ENCODE data around the gene POMGNT1.
"Not testable (repeated sequence)": the region's sequence is repeated elsewhere in the genome, so short reads cannot be mapped to it uniquely, and the experiment has no call there.

Gene POMGNT1

DNA sequence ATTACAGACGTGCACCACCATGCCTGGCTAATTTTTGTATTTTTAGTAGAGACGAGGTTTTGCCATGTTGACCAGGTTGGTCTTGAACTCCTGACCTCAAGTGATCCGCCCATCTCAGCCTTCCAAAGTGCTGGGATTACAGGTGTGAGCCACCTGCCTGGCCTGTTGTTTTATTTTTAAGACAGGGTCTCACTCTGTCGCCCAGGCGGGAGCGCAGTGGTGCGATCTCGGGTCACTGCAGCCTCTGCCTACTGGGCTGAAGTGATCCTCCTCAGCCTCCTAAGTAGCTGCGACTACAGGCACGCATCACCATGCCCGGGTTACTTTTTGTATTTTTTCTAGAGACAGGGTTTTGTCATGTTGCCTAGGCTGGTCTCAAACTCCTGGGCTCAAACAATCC lies 24.8 kb upstream of the POMGNT1 start:
- not testable (repeated sequence) for H3K9ac ChIP-seq (ENCODE audit: low read depth, low read length); H3K36me3 ChIP-seq (ENCODE audit: insufficient read depth, low read length); H3K9me3 ChIP-seq (ENCODE audit: control insufficient read depth, insufficient read depth, low read length)
- H3K4me1 ChIP-seq (ENCODE audit: insufficient read depth, low read length), result peaks cover 26% of the 10 kb centered on the region

DNA sequence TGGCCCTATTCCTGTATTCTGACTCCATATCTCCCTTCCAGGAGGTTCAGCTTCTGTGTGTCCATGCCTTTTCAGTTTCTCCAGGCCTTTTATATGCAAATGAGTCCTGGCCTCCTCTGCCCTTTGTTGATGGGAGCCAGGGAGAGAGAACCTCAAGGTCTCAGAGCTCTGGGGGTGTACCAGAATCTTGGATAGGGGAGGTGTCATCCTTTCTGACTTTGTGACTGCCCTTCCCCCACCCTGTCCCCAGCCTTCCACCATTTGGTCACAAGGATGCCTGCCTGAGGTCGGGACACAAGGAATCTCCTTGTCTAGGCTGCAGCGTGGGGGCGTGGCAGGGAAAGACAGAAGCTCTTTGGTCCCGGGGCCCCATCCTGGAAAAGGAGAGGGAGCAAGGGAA lies 23.5 kb upstream of the POMGNT1 start:
- H3K9me3 ChIP-seq (ENCODE audit: control insufficient read depth, insufficient read depth, low read length), result no peaks in the 10 kb centered on the region
- H3K9ac ChIP-seq (ENCODE audit: low read depth, low read length), result no peak overlapping the region
- no peaks in the 10 kb centered on the region for H3K36me3 ChIP-seq (ENCODE audit: insufficient read depth, low read length)
- H3K4me1 ChIP-seq (ENCODE audit: insufficient read depth, low read length), result peaks cover 26% of the 10 kb centered on the region

DNA sequence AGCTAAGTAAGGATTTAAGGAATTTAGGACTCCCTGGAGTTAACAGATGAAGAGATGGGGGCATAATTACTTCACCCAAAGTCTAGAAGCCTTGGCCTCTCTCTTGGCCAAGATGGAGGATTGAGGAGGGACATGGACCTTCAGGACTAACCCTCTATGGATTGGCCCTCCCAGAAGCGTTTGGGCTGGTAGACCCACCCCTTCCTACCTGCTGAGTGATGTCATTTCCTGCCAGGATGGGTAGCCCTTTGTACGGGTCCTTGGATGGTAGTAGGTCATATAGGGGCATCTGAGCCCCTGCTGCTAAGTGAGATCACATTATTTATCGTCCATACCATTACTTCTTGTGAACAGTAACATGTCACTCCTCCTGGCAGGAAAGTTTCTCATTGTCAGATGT lies 22.6 kb upstream of the POMGNT1 start:
- no peaks in the 10 kb centered on the region for H3K36me3 ChIP-seq (ENCODE audit: insufficient read depth, low read length)
- H3K4me1 ChIP-seq (ENCODE audit: insufficient read depth, low read length), result peaks cover 26% of the 10 kb centered on the region
- no peaks in the 10 kb centered on the region for H3K9me3 ChIP-seq (ENCODE audit: control insufficient read depth, insufficient read depth, low read length)
- H3K9ac ChIP-seq (ENCODE audit: low read depth, low read length), result no peak overlapping the region

DNA sequence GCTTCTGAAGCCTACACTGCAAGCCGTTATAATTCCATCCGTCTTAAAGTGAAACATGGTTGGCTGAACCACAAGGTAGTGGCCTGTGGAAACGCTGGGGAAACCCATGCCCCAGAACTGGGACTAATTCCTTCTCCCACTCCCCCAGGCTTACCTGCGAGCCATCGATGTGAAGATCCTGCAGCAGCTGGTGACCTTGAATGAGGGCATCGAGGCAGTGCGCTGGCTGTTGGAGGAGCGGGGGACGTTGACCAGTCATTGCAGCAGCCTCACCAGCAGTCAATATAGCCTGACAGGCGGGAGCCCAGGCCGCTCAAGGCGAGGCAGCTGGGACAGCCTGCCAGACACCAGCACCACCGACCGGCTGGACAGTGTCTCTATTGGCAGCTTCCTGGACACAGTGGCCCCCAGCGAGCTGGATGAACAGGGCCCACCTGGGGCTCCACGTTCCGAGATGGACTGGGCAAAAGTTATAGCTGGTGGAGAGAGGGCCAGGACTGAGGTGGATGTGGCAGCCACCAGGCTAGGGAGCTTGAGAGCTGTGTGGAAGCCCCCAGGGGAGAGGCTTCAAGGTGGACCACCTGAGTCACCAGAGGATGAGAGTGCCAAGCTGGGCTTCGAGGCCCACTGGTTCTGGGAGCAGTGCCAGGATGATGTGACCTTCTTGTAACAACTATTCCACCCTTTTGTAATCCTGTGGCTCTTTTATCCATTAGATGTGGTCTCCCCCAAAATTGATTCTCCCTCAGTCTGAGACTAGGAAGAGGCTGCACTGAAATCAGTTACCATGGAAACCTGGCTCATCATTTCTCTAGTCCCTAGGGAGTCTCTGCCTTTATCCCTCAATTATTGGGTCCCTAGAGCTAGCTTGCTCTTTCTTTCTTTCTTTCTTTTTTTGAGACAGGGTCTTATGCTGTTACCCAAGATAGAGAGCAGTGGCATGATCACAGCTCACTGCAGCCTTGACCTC lies 21.6 kb upstream of the POMGNT1 start:
- Histone ChIP-seq H3K9me3 (ENCODE audit: control insufficient read depth, insufficient read depth, low read length) (no peaks in the 10 kb centered on the region), H3K9ac (ENCODE audit: low read depth, low read length) (no peak overlapping the region), H3K36me3 (ENCODE audit: insufficient read depth, low read length) (no peaks in the 10 kb centered on the region), H3K4me1 (ENCODE audit: insufficient read depth, low read length) (peaks cover 26% of the 10 kb centered on the region)

DNA sequence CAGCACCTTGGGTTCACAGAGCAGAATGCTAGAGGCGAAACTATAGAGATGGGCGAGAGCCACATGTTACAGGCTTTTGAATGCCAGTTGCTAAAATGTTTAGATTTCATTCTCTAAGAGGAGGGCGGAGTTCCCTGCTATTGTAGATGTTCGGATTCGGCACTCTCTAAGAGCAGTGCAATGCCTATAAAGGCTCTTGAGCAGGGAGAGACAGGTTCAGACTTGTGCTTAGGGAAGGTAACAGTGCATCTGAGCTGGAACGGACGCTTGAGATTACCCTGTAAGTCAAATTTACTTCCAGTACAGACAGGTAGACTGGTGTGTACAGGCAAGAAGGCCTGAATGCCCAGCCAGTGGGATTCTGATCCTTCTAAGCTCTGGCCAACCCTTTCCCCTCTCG lies 20.2 kb upstream of the POMGNT1 start:
- Histone ChIP-seq H3K9me3 (ENCODE audit: control insufficient read depth, insufficient read depth, low read length) (no peaks in the 10 kb centered on the region), H3K4me1 (ENCODE audit: insufficient read depth, low read length) (peaks cover 20% of the 10 kb centered on the region), H3K9ac (ENCODE audit: low read depth, low read length) (no peak overlapping the region), H3K36me3 (ENCODE audit: insufficient read depth, low read length) (no peaks in the 10 kb centered on the region)

DNA sequence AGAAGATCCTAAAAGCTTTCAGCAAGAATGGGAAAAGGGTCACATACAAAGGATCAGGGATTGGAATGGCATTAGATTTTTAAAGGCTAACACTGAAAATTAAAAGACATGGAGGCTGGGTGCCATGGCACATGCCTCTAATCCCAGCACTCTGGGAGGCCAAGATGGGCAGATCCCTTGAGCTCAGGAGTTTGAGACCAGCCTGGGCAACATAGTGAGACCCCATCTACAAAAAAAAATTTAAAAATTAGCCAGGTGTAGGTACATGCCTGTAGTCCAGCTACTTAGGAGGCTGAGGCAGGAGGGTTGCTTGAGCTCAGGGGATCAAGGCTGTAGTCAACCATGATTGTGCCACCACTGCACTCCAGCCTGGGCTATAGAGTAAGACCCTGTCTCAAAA lies 17.3 kb upstream of the POMGNT1 start:
- no peaks in the 10 kb centered on the region for H3K36me3 ChIP-seq (ENCODE audit: insufficient read depth, low read length)
- no peak overlapping the region for H3K9ac ChIP-seq (ENCODE audit: low read depth, low read length)
- no peaks in the 10 kb centered on the region for H3K9me3 ChIP-seq (ENCODE audit: control insufficient read depth, insufficient read depth, low read length)

DNA sequence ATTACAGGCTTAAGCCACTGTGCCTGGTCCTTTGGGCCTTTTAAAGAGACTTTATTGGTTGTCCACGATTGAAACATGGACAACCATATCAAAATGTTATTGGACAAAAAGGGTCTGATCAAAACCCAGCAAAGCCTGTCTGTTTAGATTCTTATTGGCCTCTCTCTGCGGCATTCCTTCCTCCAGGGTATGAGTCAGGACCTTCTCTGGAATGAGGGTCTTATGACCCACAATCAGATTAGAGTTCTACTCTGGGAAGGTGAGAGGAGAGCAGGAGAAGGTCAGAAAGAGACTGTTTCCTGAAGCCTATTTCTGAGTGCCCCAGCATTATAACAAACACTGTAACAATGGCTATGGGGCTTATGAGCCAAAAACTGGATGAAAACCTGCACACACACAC lies 12.8 kb upstream of the POMGNT1 start:
- no peak overlapping the region for H3K9ac ChIP-seq (ENCODE audit: low read depth, low read length)
- H3K9me3 ChIP-seq (ENCODE audit: control insufficient read depth, insufficient read depth, low read length), result no peaks in the 10 kb centered on the region
- H3K4me1 ChIP-seq (ENCODE audit: insufficient read depth, low read length), result no peaks in the 10 kb centered on the region
- no peaks in the 10 kb centered on the region for H3K36me3 ChIP-seq (ENCODE audit: insufficient read depth, low read length)

More for the DNA sequence above, 17.3 kb upstream of the POMGNT1 start:
- H3K4me1 ChIP-seq (ENCODE audit: insufficient read depth, low read length), result no peaks in the 10 kb centered on the region

DNA sequence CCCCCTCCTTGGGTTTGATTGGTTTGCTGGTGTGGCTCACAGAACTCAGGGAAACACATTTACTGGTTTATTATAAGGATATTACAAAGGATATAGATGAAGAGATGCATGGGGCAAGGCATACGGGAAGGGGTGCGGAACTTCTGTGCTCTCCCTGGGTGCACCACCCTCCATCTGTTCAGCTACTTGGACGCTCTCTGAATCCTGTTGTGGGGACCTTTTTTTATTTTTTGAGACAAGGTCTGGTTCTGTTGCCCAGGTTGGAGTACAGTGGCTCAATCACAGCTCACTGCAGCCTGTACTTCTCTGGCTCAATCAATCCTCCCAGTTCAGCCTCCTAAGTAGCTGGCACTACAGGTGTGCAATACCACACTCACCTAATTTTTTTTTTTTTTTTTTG lies 12.3 kb upstream of the POMGNT1 start:
- Histone ChIP-seq H3K36me3 (ENCODE audit: insufficient read depth, low read length) (no peaks in the 10 kb centered on the region), H3K4me1 (ENCODE audit: insufficient read depth, low read length) (no peaks in the 10 kb centered on the region; the same call in 1 of the 2 replicates), H3K9ac (ENCODE audit: low read depth, low read length) (no peak overlapping the region), H3K9me3 (ENCODE audit: control insufficient read depth, insufficient read depth, low read length) (no peaks in the 10 kb centered on the region)

DNA sequence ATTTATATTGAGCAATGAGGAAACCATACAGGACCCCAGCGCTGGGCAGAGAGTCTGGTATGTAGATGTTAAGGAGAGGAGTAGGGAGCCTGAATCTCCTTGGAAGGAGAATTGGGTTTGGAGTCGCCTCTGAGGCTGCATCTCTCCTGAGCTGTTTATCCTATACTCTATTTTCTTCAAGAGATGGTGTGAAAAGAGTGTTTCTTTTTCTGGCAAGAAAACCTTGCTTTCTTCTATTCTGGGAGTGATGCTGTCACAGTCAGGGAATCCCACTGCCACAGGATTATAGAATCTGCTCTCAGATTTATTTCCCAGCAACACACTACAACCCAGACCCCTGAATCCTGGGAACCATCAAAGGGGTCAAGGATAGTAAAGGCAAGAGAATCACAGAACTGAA lies 8.2 kb upstream of the POMGNT1 start:
- no peaks in the 10 kb centered on the region for H3K9me3 ChIP-seq (ENCODE audit: control insufficient read depth, insufficient read depth, low read length)
- H3K36me3 ChIP-seq (ENCODE audit: insufficient read depth, low read length), result no peaks in the 10 kb centered on the region
- H3K9ac ChIP-seq (ENCODE audit: low read depth, low read length), result no peak overlapping the region
- H3K4me1 ChIP-seq (ENCODE audit: insufficient read depth, low read length), result peaks cover 8% of the 10 kb centered on the region; the same call in 1 of the 2 replicates

DNA sequence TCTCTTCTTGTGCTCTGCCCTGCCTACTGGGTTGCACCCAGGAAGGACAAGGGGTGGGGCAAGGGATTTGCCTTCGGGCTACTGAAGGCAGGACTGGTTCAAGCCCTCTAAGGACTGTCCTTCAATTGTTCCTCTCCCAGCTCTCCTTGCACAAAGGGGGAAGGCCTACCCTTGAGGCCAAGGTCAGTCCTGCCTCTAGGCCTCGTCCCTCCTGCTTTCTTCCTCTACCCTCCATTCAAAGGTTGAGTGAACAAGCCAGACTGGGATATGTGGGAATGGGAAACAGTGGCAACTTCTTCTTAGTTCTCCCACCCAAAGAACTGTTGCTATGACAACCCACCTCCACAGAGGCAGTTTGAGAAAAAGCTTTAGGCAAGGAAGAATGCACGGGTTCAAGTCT lies 7.6 kb upstream of the POMGNT1 start:
- Histone ChIP-seq H3K9me3 (ENCODE audit: control insufficient read depth, insufficient read depth, low read length) (no peaks in the 10 kb centered on the region), H3K4me1 (ENCODE audit: insufficient read depth, low read length) (peaks cover 8% of the 10 kb centered on the region; the same call in 1 of the 2 replicates), H3K36me3 (ENCODE audit: insufficient read depth, low read length) (no peaks in the 10 kb centered on the region), H3K9ac (ENCODE audit: low read depth, low read length) (no peak overlapping the region)

DNA sequence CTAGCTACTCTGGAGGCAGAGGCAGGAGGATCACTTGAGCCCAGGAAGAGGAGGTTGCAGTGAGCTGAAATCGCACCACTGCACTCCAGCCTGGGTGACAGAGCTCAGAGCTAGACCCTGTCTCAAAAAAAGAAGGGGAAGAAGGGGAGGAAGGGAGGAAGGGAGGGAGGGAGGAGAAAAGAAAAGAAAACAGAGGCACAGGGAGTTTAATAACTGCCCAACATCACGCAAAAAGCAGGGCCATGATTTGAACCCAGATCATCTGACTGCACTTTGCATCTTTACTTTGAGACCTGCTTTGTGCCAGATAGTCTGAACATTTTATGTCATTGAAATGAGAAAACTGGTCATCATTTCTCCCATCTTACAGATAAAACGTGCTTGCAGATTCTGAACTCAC lies 6.9 kb upstream of the POMGNT1 start:
- Histone ChIP-seq H3K9ac (ENCODE audit: low read depth, low read length) (no peak overlapping the region), H3K9me3 (ENCODE audit: control insufficient read depth, insufficient read depth, low read length) (no peaks in the 10 kb centered on the region), H3K36me3 (ENCODE audit: insufficient read depth, low read length) (no peaks in the 10 kb centered on the region), H3K4me1 (ENCODE audit: insufficient read depth, low read length) (peaks cover 8% of the 10 kb centered on the region; the same call in 1 of the 2 replicates)

DNA sequence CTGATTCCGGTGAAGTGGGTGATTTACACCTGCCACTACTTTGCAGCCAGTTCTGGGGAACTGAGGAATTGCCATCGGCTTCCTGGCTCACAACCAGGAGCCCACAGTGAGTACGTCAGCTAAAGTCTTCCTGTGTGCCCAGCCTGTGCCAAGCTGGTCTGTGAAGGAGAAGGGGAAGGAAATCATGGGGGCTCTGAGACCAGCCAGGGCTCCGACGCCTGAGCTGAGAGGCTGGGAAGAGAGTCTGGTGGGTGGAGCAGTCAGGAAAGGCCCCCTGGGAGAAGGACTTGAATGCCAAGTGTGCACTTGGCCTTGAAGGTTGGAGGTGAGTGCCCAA lies 6.1 kb upstream of the POMGNT1 start:
- H3K36me3 ChIP-seq (ENCODE audit: insufficient read depth, low read length), result no peaks in the 10 kb centered on the region
- peak overlapping the region; percentile 98; the same call in 1 of the 2 replicates for H3K9ac ChIP-seq (ENCODE audit: low read depth, low read length)
- H3K4me1 ChIP-seq (ENCODE audit: insufficient read depth, low read length), result peaks cover 8% of the 10 kb centered on the region
- no peaks in the 10 kb centered on the region for H3K9me3 ChIP-seq (ENCODE audit: control insufficient read depth, insufficient read depth, low read length)

DNA sequence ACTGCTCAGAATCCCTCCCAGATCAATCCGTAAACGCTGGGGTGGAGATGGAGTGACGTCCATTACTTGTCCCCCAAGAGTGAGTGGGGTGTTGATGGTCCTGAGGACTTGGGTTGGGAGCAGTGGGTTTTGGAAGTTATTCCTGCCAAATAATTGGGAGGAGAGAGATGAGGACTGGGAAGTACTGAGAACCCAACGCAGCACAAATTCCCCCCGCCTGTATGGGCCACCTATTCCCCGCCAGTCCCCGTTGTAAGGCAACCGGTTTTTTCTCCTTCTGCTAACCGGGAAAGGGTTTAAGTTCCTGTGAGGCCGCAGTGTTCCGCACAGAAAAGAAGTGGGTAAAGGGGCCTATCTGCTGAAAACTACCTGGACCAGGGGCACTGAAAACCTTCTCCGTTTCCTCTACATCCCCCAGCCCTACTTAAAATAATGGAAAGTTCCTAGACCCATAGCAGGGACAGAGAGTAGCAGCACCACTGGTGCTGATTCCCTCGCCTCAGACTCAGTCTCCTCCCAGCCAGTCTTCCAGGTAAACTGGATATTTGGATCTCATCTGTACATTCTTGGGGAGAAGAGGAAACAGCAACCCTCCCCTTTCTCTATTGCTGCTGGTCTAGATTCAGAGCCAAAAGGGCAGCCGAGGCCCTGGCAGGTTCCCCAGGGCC lies 5.6 kb upstream of the POMGNT1 start:
- Histone ChIP-seq H3K4me1 (ENCODE audit: insufficient read depth, low read length) (peaks cover 12% of the 10 kb centered on the region), H3K9me3 (ENCODE audit: control insufficient read depth, insufficient read depth, low read length) (no peaks in the 10 kb centered on the region), H3K36me3 (ENCODE audit: insufficient read depth, low read length) (no peaks in the 10 kb centered on the region), H3K9ac (ENCODE audit: low read depth, low read length) (peak overlapping the region; percentile 98)

DNA sequence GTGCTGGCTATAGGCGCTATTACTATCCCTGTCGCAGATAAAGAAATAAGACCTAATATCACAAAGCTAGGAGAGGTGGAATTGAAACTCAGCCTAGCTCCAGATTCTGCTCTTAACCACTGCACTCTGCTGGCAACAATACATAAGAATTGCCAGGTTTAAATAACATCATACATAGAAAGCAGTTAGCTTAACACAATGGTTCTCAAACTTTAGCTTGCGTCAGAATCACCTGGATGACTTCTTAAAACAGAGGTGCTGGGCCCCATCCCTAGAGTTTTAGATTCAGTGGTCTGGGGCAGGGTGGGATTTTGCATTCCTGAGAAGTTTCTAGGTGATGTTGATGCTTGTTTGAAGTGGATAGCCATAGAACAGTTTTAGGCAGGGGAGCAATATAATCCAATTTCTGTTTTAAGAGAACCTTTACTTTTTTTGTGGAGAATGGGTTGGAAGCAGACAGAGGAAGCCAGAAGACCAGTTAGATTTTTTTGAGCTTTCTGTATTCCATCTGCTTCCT lies 1.1 kb upstream of the POMGNT1 start:
- Histone ChIP-seq H3K36me3 (ENCODE audit: insufficient read depth, low read length) (no peaks in the 10 kb centered on the region), H3K4me1 (ENCODE audit: insufficient read depth, low read length) (peaks cover 7% of the 10 kb centered on the region), H3K9me3 (ENCODE audit: control insufficient read depth, insufficient read depth, low read length) (no peaks in the 10 kb centered on the region), H3K9ac (ENCODE audit: low read depth, low read length) (peak overlapping the region; percentile 31; the same call in 1 of the 2 replicates)

DNA sequence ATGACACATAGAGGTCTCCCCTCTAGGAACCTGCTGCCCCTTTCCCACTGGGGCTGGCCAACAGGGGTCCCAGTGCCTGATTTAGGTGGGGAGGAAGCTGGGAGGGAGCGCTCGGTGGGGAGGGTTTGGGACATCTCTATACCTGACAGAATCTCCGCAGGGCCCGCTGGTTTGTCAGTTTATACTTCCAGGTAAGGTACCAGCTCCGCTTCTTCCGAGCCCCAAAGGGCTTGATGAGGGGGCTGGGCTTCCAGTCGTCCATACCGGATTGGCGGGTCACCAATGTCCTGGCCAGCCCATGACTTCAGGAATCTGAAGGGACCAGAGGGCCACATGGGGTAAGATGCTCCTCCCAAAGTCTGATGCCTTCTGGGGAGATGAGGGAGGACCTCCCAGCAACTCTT lies 672 bp downstream of the POMGNT1 start:
- Histone ChIP-seq H3K9me3 (ENCODE audit: control insufficient read depth, insufficient read depth, low read length) (no peaks in the 10 kb centered on the region), H3K4me1 (ENCODE audit: insufficient read depth, low read length) (peaks cover 4% of the 10 kb centered on the region), H3K9ac (ENCODE audit: low read depth, low read length) (peak overlapping the region; percentile 98), H3K36me3 (ENCODE audit: insufficient read depth, low read length) (no peaks in the 10 kb centered on the region)

Data from ES-I3 (cell line).